GM19328 (cell line): ENCODE measurements around the gene PCDHA12.
"Not testable (repeated sequence)": the region's sequence is repeated elsewhere in the genome, so short reads cannot be mapped to it uniquely, and the experiment has no call there.

Experiments used
- ATAC-seq: cut with Tn5 transposase; IDR thresholded peaks from one replicate; pipeline ENCODE4 v1.9.1; 2021; ENCODE audit warnings: mild to moderate bottlenecking, moderate library complexity; ENCODE audit not compliant: unreplicated experiment

Gene PCDHA12

GRCh38 chr5:140875085-140876065, at the start of gene PCDHA12:
Gene PCDHA12 (plus strand): TSS chr5:140875308. CDS start chr5:140875473, 165 bp downstream.
- ATAC-seq = no peak

GRCh38 chr5:140827704-140828361, 47.3 kb upstream of the PCDHA12 start, which contains the start of gene PCDHA6:
Gene PCDHA6 (plus strand): TSS chr5:140827960. CDS start chr5:140828092, 132 bp downstream.
- no peak for ATAC-seq

GRCh38 chr5:140828362-140828737, 46.8 kb upstream of the PCDHA12 start:
- ATAC-seq = no peak

- ATAC-seq = not testable (repeated sequence)
These were observed 45.3 kb upstream of the PCDHA12 start for GRCh38 chr5:140829511-140830501.

- ATAC-seq = no peak
These were observed 41.1 kb upstream of the PCDHA12 start, which contains the start of gene PCDHA7 for GRCh38 chr5:140833993-140834392. Gene PCDHA7 (plus strand): TSS chr5:140834269. CDS start chr5:140834384, 115 bp downstream.

GRCh38 chr5:140834439-140835008, 40.6 kb upstream of the PCDHA12 start:
- ATAC-seq = not testable (repeated sequence)

GRCh38 chr5:140835622-140836510, 39.2 kb upstream of the PCDHA12 start:
- no peak for ATAC-seq

GRCh38 chr5:140840978-140841962, 33.8 kb upstream of the PCDHA12 start, which contains the start of gene PCDHA8:
Gene PCDHA8 (plus strand): TSS chr5:140841187. CDS start chr5:140841322, 135 bp downstream.
- no peak for ATAC-seq

- no peak for ATAC-seq
These were observed 32.0 kb upstream of the PCDHA12 start for GRCh38 chr5:140842798-140843733.

- ATAC-seq = not testable (repeated sequence)
These were observed 26.7 kb upstream of the PCDHA12 start, which contains the start of gene PCDHA9 for GRCh38 chr5:140848139-140849102. Gene PCDHA9 (plus strand): TSS chr5:140848382. CDS start chr5:140848496, 114 bp downstream.

GRCh38 chr5:140849831-140850634, 25.1 kb upstream of the PCDHA12 start:
- ATAC-seq = not testable (repeated sequence)

- ATAC-seq = no peak
These were observed 19.1 kb upstream of the PCDHA12 start, which contains the start of gene PCDHA10 for GRCh38 chr5:140855772-140856674. Gene PCDHA10 (plus strand): TSS chr5:140855897. CDS start chr5:140856049, 152 bp downstream.
